ENCODE data around the gene ASCC3. TPM values are rescaled to one million over a fixed set of nuclear protein-coding genes. Genes with fewer than 3 reads are reported as not detected.

ASCC3 gene
- total and polyA plus RNA-seq, 12 donors: 3.9 to 22.9 (median 16.1) TPM

GRCh38 chr6:100461917-100462705 lies 419.0 kb downstream of the ASCC3 start:
- no peak for TF ChIP-seq CTCF (IDR thresholded peaks at IDR 0.05)
- DNase-seq (no peak), ATAC-seq (no peak)
- H3K36me3 ChIP-seq: no peaks in the 10 kb centered on the region
- 4 to 9% methylated on average over 3 of the region's 3 CpGs for WGBS, 2 donors
- H3K4me3 ChIP-seq: no peak overlapping the region
- peaks cover 61 to 100% (median 100%) of the 10 kb centered on the region in 7 donors for H3K27me3 ChIP-seq
- no peaks in the 10 kb centered on the region for H3K9me3 ChIP-seq
- intact Hi-C loops (cut with DNase I): no loop called here
- no peak overlapping the region for H3K27ac ChIP-seq
- peaks cover 0 to 41% (median 20%) of the 10 kb centered on the region in 9 donors for H3K4me1 ChIP-seq

GRCh38 chr6:100461278-100461916 lies 419.7 kb downstream of the ASCC3 start:
- intact Hi-C loops (cut with DNase I): no loop called here
- TF ChIP-seq CTCF (IDR thresholded peaks at IDR 0.05): no peak
- DNase-seq: no peak

GRCh38 chr6:100460650-100461204 lies 420.4 kb downstream of the ASCC3 start:
- H3K4me1 ChIP-seq: peaks cover 0 to 35% (median 16%) of the 10 kb centered on the region in 9 donors

More at GRCh38 chr6:100461278-100461916, 419.7 kb downstream of the ASCC3 start:
- H3K4me3 ChIP-seq: no peak overlapping the region
- H3K9me3 ChIP-seq: no peaks in the 10 kb centered on the region
- H3K27me3 ChIP-seq: peaks cover 61 to 100% (median 100%) of the 10 kb centered on the region in 7 donors
- no peaks in the 10 kb centered on the region for H3K36me3 ChIP-seq
- 6 to 7% methylated on average over 29 of the region's 29 CpGs for WGBS, 2 donors
- no peak overlapping the region for H3K27ac ChIP-seq
- ATAC-seq: no peak
- H3K4me1 ChIP-seq: peaks cover 0 to 37% (median 16%) of the 10 kb centered on the region in 9 donors

More at GRCh38 chr6:100460650-100461204, 420.4 kb downstream of the ASCC3 start:
- H3K9me3 ChIP-seq: no peaks in the 10 kb centered on the region
- ATAC-seq (no peak), DNase-seq (no peak)
- TF ChIP-seq CTCF (IDR thresholded peaks at IDR 0.05): peak in 1 of 9 donors; percentile 11
- no peaks in the 10 kb centered on the region for H3K36me3 ChIP-seq
- peaks cover 58 to 100% (median 100%) of the 10 kb centered on the region in 7 donors for H3K27me3 ChIP-seq
- no peak overlapping the region for H3K4me3 ChIP-seq
- WGBS, 2 donors: 3 to 4% methylated on average over 9 of the region's 9 CpGs
- intact Hi-C loops (cut with DNase I): no loop called here
- no peak overlapping the region for H3K27ac ChIP-seq
